Fibroblast of lung (primary cell): Measurements from ENCODE around the gene HRC. TPM values are rescaled to one million over a fixed set of nuclear protein-coding genes. Genes with fewer than 3 reads are reported as not detected.
"Not testable (repeated sequence)": the region's sequence is repeated elsewhere in the genome, so short reads cannot be mapped to it uniquely, and the experiment has no call there.

Experiments used
- DNase-seq, 2 donors: peaks; one replicate each; pipeline versions ENCODE4 v3.0.0 to v3.0.0-alpha.2; 2010; ENCODE audit warnings: low read depth in 2 of 2
- H2AFZ ChIP-seq: 2 replicates; pipeline ENCODE4 v1.5.1; 2012; ENCODE audit warnings: low read length, control low read depth, inconsistent platforms
- H3K27ac ChIP-seq: 2 replicates; pipeline ENCODE4 v1.5.1; 2011; ENCODE audit warnings: low read length, control low read depth; ENCODE audit not compliant: insufficient read depth
- H3K27me3 ChIP-seq: 2 replicates; pipeline ENCODE4 v1.5.1; 2011; ENCODE audit warnings: mild to moderate bottlenecking, low read length; ENCODE audit not compliant: control insufficient read depth, insufficient read depth
- H3K36me3 ChIP-seq: 2 replicates; pipeline ENCODE4 v1.5.1; 2011; ENCODE audit warnings: low read length; ENCODE audit not compliant: control insufficient read depth, insufficient read depth
- H3K4me1 ChIP-seq: 2 replicates; pipeline ENCODE4 v1.5.1; 2011; ENCODE audit warnings: low read length; ENCODE audit not compliant: control insufficient read depth, insufficient read depth; ENCODE audit errors: extremely low read depth
- H3K4me2 ChIP-seq: 2 replicates; pipeline ENCODE4 v1.5.1; 2011; ENCODE audit warnings: low read length, control low read depth; ENCODE audit not compliant: insufficient read depth; ENCODE audit errors: extremely low read depth
- H3K4me3 ChIP-seq, 4 experiments: fragments of 200-600 bp in 1 of 4; sonication (generic) in 1 of 4; replicated peaks in 1 of 4; 2 replicates each; pipeline ENCODE4 v1.5.1; 2011 to 2016; ENCODE audit warnings: low read length in 4 of 4, low read depth in 3 of 4, mild to moderate bottlenecking in 3 of 4, control low read depth in 2 of 4, inconsistent platforms in 1 of 4, mixed read lengths in 1 of 4; ENCODE audit not compliant: insufficient read depth in 1 of 4; ENCODE audit errors: control extremely low read depth in 1 of 4
- H3K79me2 ChIP-seq: 2 replicates; pipeline ENCODE4 v1.5.1; 2012; ENCODE audit warnings: mild to moderate bottlenecking, low read length, inconsistent platforms; ENCODE audit not compliant: control insufficient read depth, insufficient read depth
- H3K9ac ChIP-seq: 2 replicates; pipeline ENCODE4 v1.5.1; 2011; ENCODE audit warnings: mild to moderate bottlenecking, low read length, control low read depth; ENCODE audit not compliant: insufficient read depth
- H3K9me3 ChIP-seq: 2 replicates; pipeline ENCODE4 v1.5.1; 2012; ENCODE audit warnings: low read depth, low read length; ENCODE audit not compliant: control insufficient read depth, insufficient read depth
- H4K20me1 ChIP-seq: 2 replicates; pipeline ENCODE4 v1.5.1; 2011; ENCODE audit warnings: low read length; ENCODE audit not compliant: control insufficient read depth, insufficient read depth; ENCODE audit errors: extremely low read depth
- EZH2 ChIP-seq: IDR thresholded peaks from 2 replicates; pipeline ENCODE4 v1.5.1; 2012; ENCODE audit warnings: low read length, control low read depth, mild to moderate bottlenecking; ENCODE audit errors: missing control alignments
- polyA plus RNA-seq, 2 donors: library from polyadenylated mRNA; depleted of rRNA in 1 of 2; stranded (reverse) in 1 of 2; unstranded in 1 of 2; fragments of >200 nt; gene quantifications; 2 replicates each; pipeline ENCODE4 v1.2.1, GENCODE V29; 2011 to 2012; ENCODE audit warnings: missing spikeins in 1 of 2
- total RNA-seq: library from RNA; depleted of rRNA; stranded (reverse); fragments of >200 nt; gene quantifications from 2 replicates; pipeline ENCODE4 v1.2.1, GENCODE V29; 2014
- TF ChIP-seq, protein P1 (sequence below), 2 donors: IDR thresholded peaks in 1 of 2; conservative IDR thresholded peaks in 1 of 2; 1 replicate in 1 of 2; 2 replicates in 1 of 2; pipeline ENCODE4 v1.5.1; 2011 to 2012; ENCODE audit warnings: low read length in 2 of 2, control low read depth in 1 of 2, inconsistent platforms in 1 of 2, low read depth in 1 of 2, mild to moderate bottlenecking in 1 of 2

HRC gene
- total and polyA plus RNA-seq, 2 donors (not counting 1 experiment from before 2014, with no cell fraction given) = 0.16 TPM; not detected in 1

DNA sequence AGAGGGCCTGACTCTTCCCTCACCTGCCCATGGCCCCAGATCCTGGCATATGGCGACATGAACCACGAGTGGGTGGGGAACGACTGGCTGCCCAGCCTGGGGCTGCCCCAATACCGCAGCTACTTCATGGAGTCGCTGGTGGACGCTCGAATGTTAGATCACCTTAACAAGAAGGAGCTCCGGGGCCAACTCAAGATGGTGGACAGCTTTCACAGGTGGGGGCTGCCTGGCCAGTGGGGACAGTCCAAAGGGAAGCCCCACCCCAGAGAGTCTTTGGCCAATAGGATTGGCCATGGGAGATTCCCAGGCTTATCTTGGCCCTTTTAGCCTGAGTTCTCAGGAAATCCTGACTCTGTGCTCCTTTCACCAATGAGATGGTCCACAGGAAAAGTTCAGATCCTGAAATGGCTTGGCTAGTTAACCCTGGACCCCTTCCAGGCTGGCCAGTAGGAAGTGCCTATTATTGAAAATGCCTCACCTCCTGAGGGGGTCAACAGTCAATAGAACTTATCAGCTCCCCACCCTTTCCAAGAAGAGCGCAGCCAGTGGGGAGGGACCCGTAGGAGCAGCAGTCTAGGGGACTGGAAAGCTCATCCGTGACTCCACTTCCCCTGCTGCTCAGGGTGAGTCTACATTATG lies 7.0 kb downstream of the HRC start:
- H3K27ac ChIP-seq = no peak overlapping the region
- peaks cover 4% of the 10 kb centered on the region for H3K27me3 ChIP-seq
- H3K36me3 ChIP-seq = no peaks in the 10 kb centered on the region
- peaks cover 8% of the 10 kb centered on the region for H3K4me1 ChIP-seq
- H2AFZ ChIP-seq = no peak overlapping the region
- TF ChIP-seq EZH2 = no peak
- TF ChIP-seq, protein P1, sequence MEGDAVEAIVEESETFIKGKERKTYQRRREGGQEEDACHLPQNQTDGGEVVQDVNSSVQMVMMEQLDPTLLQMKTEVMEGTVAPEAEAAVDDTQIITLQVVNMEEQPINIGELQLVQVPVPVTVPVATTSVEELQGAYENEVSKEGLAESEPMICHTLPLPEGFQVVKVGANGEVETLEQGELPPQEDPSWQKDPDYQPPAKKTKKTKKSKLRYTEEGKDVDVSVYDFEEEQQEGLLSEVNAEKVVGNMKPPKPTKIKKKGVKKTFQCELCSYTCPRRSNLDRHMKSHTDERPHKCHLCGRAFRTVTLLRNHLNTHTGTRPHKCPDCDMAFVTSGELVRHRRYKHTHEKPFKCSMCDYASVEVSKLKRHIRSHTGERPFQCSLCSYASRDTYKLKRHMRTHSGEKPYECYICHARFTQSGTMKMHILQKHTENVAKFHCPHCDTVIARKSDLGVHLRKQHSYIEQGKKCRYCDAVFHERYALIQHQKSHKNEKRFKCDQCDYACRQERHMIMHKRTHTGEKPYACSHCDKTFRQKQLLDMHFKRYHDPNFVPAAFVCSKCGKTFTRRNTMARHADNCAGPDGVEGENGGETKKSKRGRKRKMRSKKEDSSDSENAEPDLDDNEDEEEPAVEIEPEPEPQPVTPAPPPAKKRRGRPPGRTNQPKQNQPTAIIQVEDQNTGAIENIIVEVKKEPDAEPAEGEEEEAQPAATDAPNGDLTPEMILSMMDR (conservative IDR thresholded peaks at IDR 0.05 in 1 of 2, IDR thresholded peaks at IDR 0.05 in 1 of 2; ENCODE audit: low read depth in 1 of 2, low read length in 2 of 2) = no peak
- H3K9ac ChIP-seq = no peak overlapping the region
- no peak for DNase-seq
- no peaks in the 10 kb centered on the region for H3K79me2 ChIP-seq
- H3K4me2 ChIP-seq = no peak overlapping the region
- no peaks in the 10 kb centered on the region for H3K9me3 ChIP-seq
- no peaks in the 10 kb centered on the region for H4K20me1 ChIP-seq
- no peak overlapping the region for H3K4me3 ChIP-seq

DNA sequence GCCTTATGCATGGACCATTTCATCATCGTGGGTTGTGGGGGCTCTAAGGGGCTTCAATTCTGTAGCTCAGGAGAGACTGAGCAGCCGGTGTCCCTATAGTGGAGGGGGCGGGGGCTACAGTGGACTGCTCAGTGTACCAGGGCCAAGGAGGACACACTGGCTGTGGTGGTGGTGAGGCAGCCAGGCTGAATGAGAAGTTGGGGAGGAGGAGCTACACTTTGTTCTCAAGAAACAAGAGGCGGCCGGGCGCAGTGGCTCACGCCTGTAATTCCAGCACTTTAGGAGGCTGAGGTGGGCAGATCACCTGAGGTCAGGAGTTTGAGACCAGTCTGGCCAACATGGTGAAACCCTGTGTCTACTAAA lies 8.8 kb downstream of the HRC start:
- H2AFZ ChIP-seq, H3K9me3 ChIP-seq, H3K27me3 ChIP-seq, H3K27ac ChIP-seq, H3K4me2 ChIP-seq, H3K79me2 ChIP-seq, H4K20me1 ChIP-seq, H3K36me3 ChIP-seq, H3K4me1 ChIP-seq, H3K9ac ChIP-seq: not testable (repeated sequence)
- H3K4me3 ChIP-seq = peak overlapping the region in 1 of 4 experiments; percentile 22
- DNase-seq = peak in 1 of 2 donors; percentile 59

- H4K20me1 ChIP-seq = no peaks in the 10 kb centered on the region
- peak overlapping the region in 2 of 4 experiments; percentile 22 to 44 for H3K4me3 ChIP-seq
- H3K27ac ChIP-seq = no peak overlapping the region
- TF ChIP-seq, protein P1 (conservative IDR thresholded peaks at IDR 0.05 in 1 of 2, IDR thresholded peaks at IDR 0.05 in 1 of 2; ENCODE audit: low read depth in 1 of 2, low read length in 2 of 2) = peak; percentile 74 to 84
- TF ChIP-seq EZH2 = no peak
- no peaks in the 10 kb centered on the region for H3K36me3 ChIP-seq
- peak; percentile 71 to 75 for DNase-seq
- H3K9ac ChIP-seq = no peak overlapping the region
- H3K9me3 ChIP-seq = no peaks in the 10 kb centered on the region
- H3K79me2 ChIP-seq = no peaks in the 10 kb centered on the region
- no peak overlapping the region for H3K4me2 ChIP-seq
- peaks cover 4% of the 10 kb centered on the region for H3K27me3 ChIP-seq
- H2AFZ ChIP-seq = no peak overlapping the region
- peaks cover 8% of the 10 kb centered on the region for H3K4me1 ChIP-seq
Measured at GRCh38 chr19:49145573-49146407, 9.4 kb downstream of the HRC start.
